ENCODE results near the gene PTPN7. TPM values are rescaled to one million over a fixed set of nuclear protein-coding genes. Genes with fewer than 3 reads are reported as not detected.

Gene PTPN7
- polyA plus RNA-seq, 1 of the 3 experiments (the other 2 are of a cell fraction): not detected

GRCh38 chr1:202122639-202123335, 37.6 kb downstream of the PTPN7 start, which contains the start of gene GPR37L1 (continued):
- TF ChIP-seq RAD21 (IDR thresholded peaks at IDR 0.05; ENCODE audit: low read length): peak; percentile 58
- TF ChIP-seq FOSL2 (IDR thresholded peaks at IDR 0.05; ENCODE audit: borderline replicate concordance, low read depth): no peak
- TF ChIP-seq IRF3 (IDR thresholded peaks at IDR 0.05; ENCODE audit: low read depth, low read length): no peak
- no peak for TF ChIP-seq SIN3A (IDR thresholded peaks at IDR 0.05; ENCODE audit: borderline replicate concordance, low read depth, low read length)
- TF ChIP-seq MAX (IDR thresholded peaks at IDR 0.05; ENCODE audit: low read depth): peak; percentile 65; the same call in 1 of the 2 replicates
- peak; percentile 29; the same call in 1 of the 2 replicates for TF ChIP-seq MXI1 (IDR thresholded peaks at IDR 0.05; ENCODE audit: low read depth, low read length)
- TF ChIP-seq RCOR1 (IDR thresholded peaks at IDR 0.05; ENCODE audit: low read length): peak; percentile 58; the same call in 1 of the 2 replicates
- no peak for TF ChIP-seq TCF12 (IDR thresholded peaks at IDR 0.05)
- TF ChIP-seq RXRA (IDR thresholded peaks at IDR 0.05; ENCODE audit: borderline replicate concordance, low read depth): no peak
- TF ChIP-seq GATA2 (CRISPR knock-in tag; IDR thresholded peaks at IDR 0.05): 0 out of 2 replicates have a peak, but pooled peaks have one; percentile 14

GRCh38 chr1:202121006-202121405, 39.4 kb downstream of the PTPN7 start:
- TF ChIP-seq SMC3 (IDR thresholded peaks at IDR 0.05; ENCODE audit: low read depth, low read length) (no peak), REST (IDR thresholded peaks at IDR 0.05; ENCODE audit: low read depth, low read length) (no peak), FOXM1 (IDR thresholded peaks at IDR 0.05; ENCODE audit: low read depth) (no peak), JUND (IDR thresholded peaks at IDR 0.05) (no peak), RXRA (IDR thresholded peaks at IDR 0.05; ENCODE audit: borderline replicate concordance, low read depth) (no peak), TEAD4 (IDR thresholded peaks at IDR 0.05; ENCODE audit: borderline replicate concordance, insufficient read depth) (no peak), RFX5 (IDR thresholded peaks at IDR 0.05; ENCODE audit: low read length) (no peak), FOSL2 (IDR thresholded peaks at IDR 0.05; ENCODE audit: borderline replicate concordance, low read depth) (no peak)
- Histone ChIP-seq H2AFZ (ENCODE audit: low read depth) (no peak overlapping the region), H4K20me1 (ENCODE audit: insufficient read depth) (no peaks in the 10 kb centered on the region), H3K4me1 (ENCODE audit: control insufficient read depth in 1 of 2, insufficient read depth in 2 of 2, low read depth in 1 of 2, low read length in 1 of 2) (peaks cover 0 to 9% of the 10 kb centered on the region in 2 experiments; a peak in 1 of 4 replicates), H3K27ac (ENCODE audit: low read depth in 2 of 2, low read length in 1 of 2) (no peak overlapping the region), H3K4me2 (no peak overlapping the region), H3K27me3 (ENCODE audit: insufficient read depth) (no peaks in the 10 kb centered on the region), H3K4me3 (ENCODE audit: low read depth in 2 of 2, low read length in 1 of 2) (no peak overlapping the region), H3K36me3 (replicated peaks in 1 of 2; ENCODE audit: control insufficient read depth in 1 of 2, insufficient read depth in 2 of 2, low read length in 1 of 2) (no peaks in the 10 kb centered on the region), H3K9ac (no peak overlapping the region), H3K9me3 (no peaks in the 10 kb centered on the region), H3K79me2 (ENCODE audit: insufficient read depth) (no peaks in the 10 kb centered on the region), H3K9me2 (no peaks in the 10 kb centered on the region), H3F3A (replicated peaks; ENCODE audit: insufficient read depth) (peaks cover 3% of the 10 kb centered on the region)
- 68% methylated on average over 7 of the region's 7 CpGs for WGBS (ENCODE audit: low lambda C conversion rate)
- POLR2A ChIA-PET: no interaction called here
- no peak for DNase-seq
- CTCF ChIA-PET: interaction anchor here (0.9 to 12.0 kb wide), 7 partner anchors 12 to 225 kb away, joined by 3 to 411 read pairs (median 7); partner anchors contain the start of genes ELF3 and RNPEP
